KMS-11 (cell line): ENCODE data around the gene GLB1L2.

ENCODE experiments used
- H2AFZ ChIP-seq: fragments of 200-600 bp; sonication (generic); 2 replicates; pipeline ENCODE4 v1.6.1; 2016; ENCODE audit warnings: antibody characterized with exemption, mixed run types, low read depth
- H3K27ac ChIP-seq: fragments of 200-600 bp; sonication (generic); 2 replicates; pipeline ENCODE4 v1.6.1; 2016; ENCODE audit warnings: mild to moderate bottlenecking, mixed run types
- H3K27me3 ChIP-seq: fragments of 200-600 bp; sonication (generic); 2 replicates; pipeline ENCODE4 v1.6.1; 2017; ENCODE audit warnings: mild to moderate bottlenecking, low read depth, mixed run types, moderate library complexity; ENCODE audit not compliant: insufficient read depth
- H3K36me3 ChIP-seq: fragments of 200-600 bp; sonication (generic); 2 replicates; pipeline ENCODE4 v1.6.1; 2017; ENCODE audit warnings: mild to moderate bottlenecking, mixed run types; ENCODE audit not compliant: insufficient read depth
- H3K4me1 ChIP-seq: fragments of 200-600 bp; sonication (generic); 2 replicates; pipeline ENCODE4 v1.6.1; 2016; ENCODE audit warnings: mild to moderate bottlenecking, low read depth, mixed run types; ENCODE audit not compliant: poor library complexity, severe bottlenecking
- H3K4me2 ChIP-seq: fragments of 200-600 bp; sonication (generic); 2 replicates; pipeline ENCODE4 v1.7.0; 2016; ENCODE audit warnings: mild to moderate bottlenecking, mixed run types
- H3K4me3 ChIP-seq: fragments of 200-600 bp; sonication (generic); IDR thresholded peaks from 2 replicates; pipeline ENCODE4 v1.6.1; 2017; ENCODE audit warnings: low read depth, low read length, mixed read lengths; ENCODE audit not compliant: insufficient read depth
- H3K79me2 ChIP-seq: fragments of 200-600 bp; sonication (generic); 2 replicates; pipeline ENCODE4 v1.6.1; 2016; ENCODE audit warnings: low read depth, mixed run types; ENCODE audit not compliant: insufficient read depth
- H3K9ac ChIP-seq: fragments of 200-600 bp; sonication (generic); 2 replicates; pipeline ENCODE4 v1.6.1; 2016; ENCODE audit warnings: mild to moderate bottlenecking, mixed run types
- H4K20me1 ChIP-seq: fragments of 200-600 bp; sonication (generic); 2 replicates; pipeline ENCODE4 v1.6.1; 2016; ENCODE audit warnings: mild to moderate bottlenecking, mixed run types; ENCODE audit not compliant: insufficient read depth
- TF ChIP-seq, protein P1 (sequence below): fragments of 200-600 bp; sonication (generic); conservative IDR thresholded peaks from 2 replicates; pipeline ENCODE4 v1.6.1; 2017; ENCODE audit warnings: low read depth, mild to moderate bottlenecking, antibody characterized with exemption, low read length, moderate library complexity, mixed read lengths

GLB1L2 gene

DNA sequence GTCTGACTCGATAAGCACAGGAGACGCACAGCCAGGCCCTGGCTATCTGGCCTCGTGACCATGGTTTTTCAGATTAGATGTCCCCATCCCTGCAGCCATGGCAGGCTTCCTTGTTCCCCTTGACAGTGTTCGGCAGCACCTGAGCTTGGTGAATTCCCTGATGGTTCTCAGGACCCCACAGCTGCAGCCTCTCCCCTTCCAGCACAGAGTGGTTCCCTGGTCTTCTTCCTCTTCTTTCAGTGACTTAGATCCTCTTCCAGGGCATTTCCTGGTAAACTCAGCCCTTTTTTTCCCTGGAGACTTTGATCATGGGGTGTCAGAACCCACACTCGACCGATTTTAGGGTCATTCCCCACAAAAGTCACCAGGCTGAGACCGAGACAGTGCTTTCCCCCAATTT lies 41.1 kb upstream of the GLB1L2 start:
- H3K4me1 ChIP-seq: no peaks in the 10 kb centered on the region
- TF ChIP-seq, protein P1, sequence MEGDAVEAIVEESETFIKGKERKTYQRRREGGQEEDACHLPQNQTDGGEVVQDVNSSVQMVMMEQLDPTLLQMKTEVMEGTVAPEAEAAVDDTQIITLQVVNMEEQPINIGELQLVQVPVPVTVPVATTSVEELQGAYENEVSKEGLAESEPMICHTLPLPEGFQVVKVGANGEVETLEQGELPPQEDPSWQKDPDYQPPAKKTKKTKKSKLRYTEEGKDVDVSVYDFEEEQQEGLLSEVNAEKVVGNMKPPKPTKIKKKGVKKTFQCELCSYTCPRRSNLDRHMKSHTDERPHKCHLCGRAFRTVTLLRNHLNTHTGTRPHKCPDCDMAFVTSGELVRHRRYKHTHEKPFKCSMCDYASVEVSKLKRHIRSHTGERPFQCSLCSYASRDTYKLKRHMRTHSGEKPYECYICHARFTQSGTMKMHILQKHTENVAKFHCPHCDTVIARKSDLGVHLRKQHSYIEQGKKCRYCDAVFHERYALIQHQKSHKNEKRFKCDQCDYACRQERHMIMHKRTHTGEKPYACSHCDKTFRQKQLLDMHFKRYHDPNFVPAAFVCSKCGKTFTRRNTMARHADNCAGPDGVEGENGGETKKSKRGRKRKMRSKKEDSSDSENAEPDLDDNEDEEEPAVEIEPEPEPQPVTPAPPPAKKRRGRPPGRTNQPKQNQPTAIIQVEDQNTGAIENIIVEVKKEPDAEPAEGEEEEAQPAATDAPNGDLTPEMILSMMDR: no peak

DNA sequence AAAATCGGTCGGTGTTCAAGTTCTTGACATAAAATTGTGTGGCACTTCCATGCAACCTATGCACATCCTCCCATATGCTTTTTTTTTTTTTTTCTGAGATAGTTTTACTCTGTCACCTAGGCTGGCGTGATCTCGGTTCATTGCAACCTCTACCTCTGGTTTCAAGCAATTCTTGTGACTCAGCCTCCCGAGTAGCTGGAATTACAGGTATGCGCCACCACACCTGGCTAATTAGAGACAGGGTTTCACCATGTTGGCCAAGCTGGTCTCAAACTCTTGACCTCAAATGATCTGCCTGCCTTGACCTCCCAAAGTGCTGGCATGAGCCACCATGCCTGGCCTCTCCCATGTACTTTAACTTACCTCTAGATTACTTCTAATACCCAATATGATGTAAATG lies 40.6 kb upstream of the GLB1L2 start:
- no peak overlapping the region for H3K4me3 ChIP-seq
- no peaks in the 10 kb centered on the region for H3K79me2 ChIP-seq
- H3K4me2 ChIP-seq: no peak overlapping the region
- no peaks in the 10 kb centered on the region for H3K27me3 ChIP-seq
- no peak overlapping the region for H3K9ac ChIP-seq
- no peaks in the 10 kb centered on the region for H3K36me3 ChIP-seq
- H4K20me1 ChIP-seq: no peaks in the 10 kb centered on the region
- no peak overlapping the region for H3K27ac ChIP-seq
- no peak overlapping the region for H2AFZ ChIP-seq
- no peaks in the 10 kb centered on the region for H3K4me1 ChIP-seq
- TF ChIP-seq, protein P1: no peak

More for the DNA sequence above, 41.1 kb upstream of the GLB1L2 start:
- H3K27me3 ChIP-seq: no peaks in the 10 kb centered on the region
- no peak overlapping the region for H3K4me2 ChIP-seq
- H4K20me1 ChIP-seq: no peaks in the 10 kb centered on the region
- H3K9ac ChIP-seq: no peak overlapping the region
- H3K79me2 ChIP-seq: no peaks in the 10 kb centered on the region
- H3K4me3 ChIP-seq: no peak overlapping the region
- no peaks in the 10 kb centered on the region for H3K36me3 ChIP-seq
- no peak overlapping the region for H3K27ac ChIP-seq
- no peak overlapping the region for H2AFZ ChIP-seq

DNA sequence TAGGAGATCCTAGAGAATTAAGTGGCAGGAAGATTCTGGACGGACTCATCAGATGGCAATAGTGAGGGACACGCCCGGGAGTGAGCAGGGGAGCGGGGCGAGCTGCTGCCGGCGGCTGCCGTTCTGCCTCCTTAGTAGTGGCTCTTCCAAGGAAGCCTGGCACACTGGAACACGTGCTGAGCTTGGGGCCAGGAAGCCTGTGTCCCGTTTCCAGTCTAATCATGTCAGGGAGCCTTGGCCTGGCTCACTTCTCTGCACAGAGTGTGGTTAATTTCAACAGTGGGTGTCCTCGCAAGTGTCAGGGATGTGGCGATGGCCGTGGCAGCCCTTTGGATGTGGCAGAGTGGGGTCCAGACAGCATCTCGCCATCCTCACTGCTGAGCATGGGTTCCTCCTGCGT lies 39.1 kb upstream of the GLB1L2 start:
- Histone ChIP-seq H3K4me2 (no peak overlapping the region), H3K27ac (no peak overlapping the region), H4K20me1 (no peaks in the 10 kb centered on the region), H3K4me1 (no peaks in the 10 kb centered on the region), H3K9ac (no peak overlapping the region), H3K27me3 (no peaks in the 10 kb centered on the region), H3K36me3 (no peaks in the 10 kb centered on the region), H2AFZ (no peak overlapping the region), H3K79me2 (no peaks in the 10 kb centered on the region), H3K4me3 (no peak overlapping the region)
- TF ChIP-seq, protein P1: no peak

DNA sequence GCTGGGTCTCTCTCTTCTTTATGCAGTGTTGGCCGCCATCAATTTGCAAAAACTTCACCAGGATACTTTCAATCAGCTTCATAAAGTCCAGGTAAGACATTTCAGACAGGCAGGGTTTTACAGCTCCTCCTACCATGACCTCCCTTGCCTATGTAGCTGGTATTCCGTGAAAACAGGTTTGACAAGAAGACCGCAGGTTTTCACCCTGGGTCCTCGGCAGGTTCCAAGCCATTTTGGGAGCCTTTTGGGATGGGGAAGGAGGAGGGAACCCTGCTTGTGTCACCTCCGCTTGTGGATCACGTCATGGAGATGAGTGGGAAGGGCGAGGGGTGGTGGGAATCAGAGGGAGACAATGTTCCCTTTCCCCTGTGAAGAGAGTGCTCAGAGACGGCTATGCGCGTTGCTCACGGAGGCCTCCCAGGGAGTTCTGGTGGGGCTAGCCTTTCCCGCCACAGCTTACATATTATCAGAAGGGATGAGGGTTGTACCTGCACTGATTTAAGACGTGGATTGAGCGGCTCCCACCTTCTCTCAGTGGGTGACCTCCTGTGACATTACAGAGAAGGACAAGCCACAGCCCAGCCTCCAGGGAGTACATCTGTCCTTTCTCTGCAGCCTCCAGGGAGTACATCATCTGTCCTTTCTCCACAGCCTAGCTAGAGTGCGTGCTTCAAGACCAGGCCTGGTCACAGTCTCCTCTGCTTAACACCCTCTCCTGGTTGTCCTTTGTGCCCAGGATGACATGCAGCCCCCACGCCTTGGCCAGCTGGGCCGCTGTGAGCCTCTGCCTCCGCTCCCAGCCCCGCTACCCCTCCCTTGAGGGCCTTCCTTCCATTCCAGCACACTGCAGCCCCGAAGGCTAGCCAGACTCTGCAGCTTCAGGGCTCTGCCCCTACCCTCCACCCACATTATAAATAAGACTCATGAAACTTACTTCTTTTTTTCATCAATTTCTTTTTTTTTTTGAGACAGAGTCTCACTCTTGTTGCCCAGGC lies 38.4 kb upstream of the GLB1L2 start:
- no peaks in the 10 kb centered on the region for H4K20me1 ChIP-seq
- H3K4me1 ChIP-seq: no peaks in the 10 kb centered on the region
- H3K27me3 ChIP-seq: no peaks in the 10 kb centered on the region
- H3K36me3 ChIP-seq: no peaks in the 10 kb centered on the region
- H3K27ac ChIP-seq: no peak overlapping the region
- TF ChIP-seq, protein P1: no peak
- H3K9ac ChIP-seq: no peak overlapping the region
- no peak overlapping the region for H3K4me3 ChIP-seq
- H3K4me2 ChIP-seq: no peak overlapping the region
- no peak overlapping the region for H2AFZ ChIP-seq
- no peaks in the 10 kb centered on the region for H3K79me2 ChIP-seq
